IPS DF 19.7 (cell line): ENCODE measurements around the gene ABCC11.

Source experiments
- DNase-seq: peaks from one replicate; pipeline ENCODE4 v3.0.0-alpha.2; 2013; ENCODE audit warnings: low read depth, low spot score

The ABCC11 gene

GRCh38 chr16:48132696-48133095 lies 114.6 kb downstream of the ABCC11 start:
- DNase-seq, result no peak

GRCh38 chr16:48131201-48131935 lies 116.0 kb downstream of the ABCC11 start:
- DNase-seq, result no peak

- DNase-seq, result no peak
Measured at GRCh38 chr16:48129926-48130325, 117.4 kb downstream of the ABCC11 start.

GRCh38 chr16:48128769-48129168 lies 118.6 kb downstream of the ABCC11 start:
- no peak for DNase-seq

- no peak for DNase-seq
Measured at GRCh38 chr16:48126801-48127644, 120.3 kb downstream of the ABCC11 start.

GRCh38 chr16:48125888-48126287 lies 121.5 kb downstream of the ABCC11 start:
- DNase-seq, result no peak

- no peak for DNase-seq
Measured at GRCh38 chr16:48124266-48124665, 123.1 kb downstream of the ABCC11 start.

- DNase-seq, result no peak
Measured at GRCh38 chr16:48123104-48123788, 124.1 kb downstream of the ABCC11 start.

- no peak for DNase-seq
Measured at GRCh38 chr16:48121276-48121675, 126.1 kb downstream of the ABCC11 start.

GRCh38 chr16:48118841-48119240 lies 128.5 kb downstream of the ABCC11 start:
- DNase-seq, result no peak

- peak; percentile 33 for DNase-seq
Measured at GRCh38 chr16:48117217-48118105, 129.9 kb downstream of the ABCC11 start.
